DND-41 (cell line): ENCODE measurements around the gene VWF.
A peak's percentile ranks its signal among the peaks of the same experiment; 100 is the strongest.

Source experiments
- ATAC-seq: fragments of 200-7000 bp; cut with Tn5 transposase; 3 replicates; pipeline ENCODE4 v1.9.1; 2021; ENCODE audit warnings: low read depth; ENCODE audit not compliant: insufficient read depth
- DNase-seq: peaks from one replicate; pipeline ENCODE4 v3.0.0-alpha.2; 2020
- H2AFZ ChIP-seq: 2 replicates; pipeline ENCODE4 v1.6.0; 2012; ENCODE audit warnings: low read depth, low read length
- H3K27ac ChIP-seq: 2 replicates; pipeline ENCODE4 v1.5.1; 2012; ENCODE audit warnings: low read length, inconsistent platforms
- H3K27me3 ChIP-seq: fragments of 200-600 bp; sonication (generic); 2 replicates; pipeline ENCODE4 v1.6.0; 2012; ENCODE audit warnings: low read length, mild to moderate bottlenecking, inconsistent platforms; ENCODE audit not compliant: insufficient read depth, poor library complexity
- H3K36me3 ChIP-seq: 2 replicates; pipeline ENCODE4 v1.5.1; 2012; ENCODE audit warnings: low read length, inconsistent platforms; ENCODE audit not compliant: insufficient read depth
- H3K4me1 ChIP-seq: 2 replicates; pipeline ENCODE4 v1.5.1; 2012; ENCODE audit warnings: mild to moderate bottlenecking, low read length; ENCODE audit not compliant: insufficient read depth
- H3K4me2 ChIP-seq: 2 replicates; pipeline ENCODE4 v1.6.0; 2012; ENCODE audit warnings: mild to moderate bottlenecking, moderate library complexity, low read length, inconsistent platforms; ENCODE audit not compliant: insufficient read depth
- H3K4me3 ChIP-seq, 2 experiments: fragments of 200-600 bp in 1 of 2; shearing (Covaris generic) in 1 of 2; 2 replicates each; pipeline ENCODE4 v1.5.1; 2012 to 2016; ENCODE audit warnings: inconsistent platforms in 2 of 2, low read length in 2 of 2, mild to moderate bottlenecking in 2 of 2, low read depth in 1 of 2, moderate library complexity in 1 of 2
- H3K79me2 ChIP-seq: 2 replicates; pipeline ENCODE4 v1.6.0; 2012; ENCODE audit warnings: low read length, inconsistent platforms; ENCODE audit not compliant: insufficient read depth
- H3K9ac ChIP-seq: 2 replicates; pipeline ENCODE4 v1.6.0; 2012; ENCODE audit warnings: low read depth, mild to moderate bottlenecking, inconsistent platforms, low read length, moderate library complexity
- H3K9me3 ChIP-seq: 2 replicates; pipeline ENCODE4 v1.5.1; 2012; ENCODE audit warnings: low read length, moderate library complexity, mild to moderate bottlenecking, inconsistent platforms; ENCODE audit not compliant: insufficient read depth, severe bottlenecking
- H4K20me1 ChIP-seq: 2 replicates; pipeline ENCODE4 v1.6.0; 2012; ENCODE audit warnings: low read length; ENCODE audit not compliant: insufficient read depth
- EZH2 ChIP-seq: IDR thresholded peaks from 3 replicates; pipeline ENCODE4 v1.6.1; 2012; ENCODE audit warnings: borderline replicate concordance, low read depth, mild to moderate bottlenecking, moderate library complexity, low read length, inconsistent platforms; ENCODE audit not compliant: severe bottlenecking
- TF ChIP-seq, protein P1 (sequence below): IDR thresholded peaks from 2 replicates; pipeline ENCODE4 v1.5.1; 2012; ENCODE audit warnings: borderline replicate concordance, low read length, moderate library complexity, mild to moderate bottlenecking; ENCODE audit not compliant: poor library complexity, severe bottlenecking; ENCODE audit errors: extremely low read depth

Gene VWF

DNA sequence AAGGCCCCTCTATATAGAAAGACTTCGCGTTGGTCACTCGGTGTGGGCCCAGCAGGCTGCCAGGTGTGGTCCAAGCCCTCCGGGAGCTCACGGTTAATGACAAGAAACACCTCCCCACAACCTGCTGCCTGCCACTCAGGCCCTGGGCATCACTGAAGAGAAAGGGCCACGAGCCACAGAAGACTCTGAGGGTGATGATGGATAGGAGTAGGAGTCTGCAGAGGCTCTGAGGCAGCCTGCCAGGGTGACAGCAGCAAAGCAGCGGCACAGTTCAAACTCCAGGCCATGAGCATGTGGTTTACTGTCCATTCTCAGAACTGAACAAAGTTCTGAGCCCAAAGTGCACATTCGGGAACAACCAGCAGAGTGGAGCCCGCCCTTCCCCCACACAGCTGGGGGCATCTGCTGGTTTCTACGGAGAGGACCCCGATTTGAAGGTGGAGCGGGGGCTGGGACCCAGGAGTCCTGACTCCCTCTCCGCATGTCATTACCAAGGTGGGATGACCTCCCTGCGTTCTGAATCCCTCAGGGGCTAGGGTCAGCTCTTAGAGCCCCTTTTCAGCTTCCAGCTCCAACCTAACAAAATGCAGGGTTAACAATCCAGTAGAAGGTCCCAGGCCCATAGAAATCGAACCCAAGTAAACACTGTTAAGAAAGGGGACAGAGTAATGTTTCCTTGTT, 65.8 kb downstream of the VWF start:
- no peak overlapping the region for H3K27ac ChIP-seq
- no peaks in the 10 kb centered on the region for H3K27me3 ChIP-seq
- H3K9ac ChIP-seq, result no peak overlapping the region
- ATAC-seq (no peak), DNase-seq (no peak)
- H3K36me3 ChIP-seq, result no peaks in the 10 kb centered on the region
- H3K4me3 ChIP-seq, result no peak overlapping the region
- no peak overlapping the region for H2AFZ ChIP-seq
- 0 out of 2 replicates have a peak, but pooled peaks cover 6% of the 10 kb centered on the region for H4K20me1 ChIP-seq
- no peaks in the 10 kb centered on the region for H3K4me1 ChIP-seq
- no peak overlapping the region for H3K4me2 ChIP-seq
- H3K79me2 ChIP-seq, result no peaks in the 10 kb centered on the region
- TF ChIP-seq EZH2, result no peak
- TF ChIP-seq, protein P1, sequence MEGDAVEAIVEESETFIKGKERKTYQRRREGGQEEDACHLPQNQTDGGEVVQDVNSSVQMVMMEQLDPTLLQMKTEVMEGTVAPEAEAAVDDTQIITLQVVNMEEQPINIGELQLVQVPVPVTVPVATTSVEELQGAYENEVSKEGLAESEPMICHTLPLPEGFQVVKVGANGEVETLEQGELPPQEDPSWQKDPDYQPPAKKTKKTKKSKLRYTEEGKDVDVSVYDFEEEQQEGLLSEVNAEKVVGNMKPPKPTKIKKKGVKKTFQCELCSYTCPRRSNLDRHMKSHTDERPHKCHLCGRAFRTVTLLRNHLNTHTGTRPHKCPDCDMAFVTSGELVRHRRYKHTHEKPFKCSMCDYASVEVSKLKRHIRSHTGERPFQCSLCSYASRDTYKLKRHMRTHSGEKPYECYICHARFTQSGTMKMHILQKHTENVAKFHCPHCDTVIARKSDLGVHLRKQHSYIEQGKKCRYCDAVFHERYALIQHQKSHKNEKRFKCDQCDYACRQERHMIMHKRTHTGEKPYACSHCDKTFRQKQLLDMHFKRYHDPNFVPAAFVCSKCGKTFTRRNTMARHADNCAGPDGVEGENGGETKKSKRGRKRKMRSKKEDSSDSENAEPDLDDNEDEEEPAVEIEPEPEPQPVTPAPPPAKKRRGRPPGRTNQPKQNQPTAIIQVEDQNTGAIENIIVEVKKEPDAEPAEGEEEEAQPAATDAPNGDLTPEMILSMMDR, result no peak
- H3K9me3 ChIP-seq, result no peaks in the 10 kb centered on the region

DNA sequence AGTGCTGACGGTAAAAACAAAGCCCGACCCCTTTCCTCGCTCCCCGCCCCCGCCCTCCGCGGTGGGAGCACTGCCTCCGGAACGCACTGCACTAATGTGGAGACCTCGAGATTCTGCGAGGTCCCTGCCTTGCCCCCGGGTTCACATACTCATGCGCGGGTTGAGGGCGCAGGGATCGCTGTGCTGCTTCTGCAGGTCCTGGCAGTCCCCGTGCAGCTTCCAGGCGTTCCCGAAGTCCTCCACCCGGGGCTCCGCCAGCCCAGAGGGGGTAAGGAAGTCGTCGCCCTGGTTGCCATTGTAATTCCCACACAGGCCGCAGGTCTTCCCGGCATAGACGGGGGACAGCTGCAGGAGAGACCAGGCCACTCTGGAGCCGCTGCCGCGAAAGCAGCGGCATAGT, 66.8 kb downstream of the VWF start:
- Histone ChIP-seq H3K4me2 (no peak overlapping the region), H3K27ac (no peak overlapping the region)
- no peak for TF ChIP-seq EZH2
- TF ChIP-seq, protein P1, result no peak

DNA sequence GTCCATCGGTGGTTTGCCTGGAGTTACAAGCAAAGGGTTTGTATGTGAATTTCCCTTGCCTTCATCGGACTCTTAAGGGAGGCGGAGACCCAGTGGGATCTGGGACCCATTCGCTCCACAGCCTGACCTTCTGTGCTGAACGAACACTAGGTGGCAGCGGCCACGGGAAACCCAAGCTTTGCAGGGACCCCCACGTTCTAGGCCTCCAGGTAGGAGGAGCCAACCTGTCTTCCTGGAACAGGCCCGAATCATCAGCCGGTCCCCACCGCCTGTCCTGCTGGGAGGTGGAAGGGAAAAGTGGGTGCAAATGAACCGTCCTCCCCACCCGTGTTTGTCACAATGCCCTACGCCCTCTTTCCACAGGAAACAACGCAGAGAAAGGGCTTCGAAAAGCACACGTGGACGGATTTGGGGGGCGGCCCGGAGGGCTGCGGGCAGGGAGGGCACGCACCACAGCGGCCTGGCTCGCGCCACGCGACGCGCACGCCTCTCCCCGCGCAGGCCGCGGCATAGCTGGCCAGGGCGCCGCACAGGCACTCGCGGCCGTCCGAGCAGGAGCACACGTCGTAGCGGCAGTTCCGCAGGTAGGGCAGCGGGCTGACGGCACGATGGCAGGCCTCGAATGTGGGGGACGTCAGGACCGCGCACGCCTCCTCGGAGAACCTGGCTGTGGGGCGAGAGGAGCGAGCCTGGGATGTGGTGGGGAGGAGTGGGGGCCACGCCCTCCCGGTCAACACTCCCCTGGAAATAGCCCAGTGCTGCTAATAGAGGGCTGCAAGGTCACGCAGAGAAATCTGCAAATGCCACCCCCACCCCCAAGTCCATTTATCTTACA, 67.8 kb downstream of the VWF start:
- Histone ChIP-seq H3K36me3 (no peaks in the 10 kb centered on the region), H3K4me3 (no peak overlapping the region), H3K9ac (no peak overlapping the region), H3K9me3 (no peaks in the 10 kb centered on the region), H3K27ac (no peak overlapping the region), H3K4me2 (no peak overlapping the region), H3K4me1 (no peaks in the 10 kb centered on the region), H4K20me1 (no peaks in the 10 kb centered on the region), H3K27me3 (no peaks in the 10 kb centered on the region), H3K79me2 (no peaks in the 10 kb centered on the region), H2AFZ (no peak overlapping the region)
- no peak for TF ChIP-seq EZH2
- TF ChIP-seq, protein P1, result peak; percentile 51
- ATAC-seq (peak; percentile 57; the same call in 2 of the 3 replicates), DNase-seq (peak; percentile 32)

More for the DNA sequence above, 66.8 kb downstream of the VWF start:
- no peak overlapping the region for H2AFZ ChIP-seq
- H3K79me2 ChIP-seq, result no peaks in the 10 kb centered on the region
- H3K9me3 ChIP-seq, result no peaks in the 10 kb centered on the region
- no peaks in the 10 kb centered on the region for H3K4me1 ChIP-seq
- H4K20me1 ChIP-seq, result no peaks in the 10 kb centered on the region
- no peak overlapping the region for H3K9ac ChIP-seq
- H3K4me3 ChIP-seq, result no peak overlapping the region
- H3K36me3 ChIP-seq, result no peaks in the 10 kb centered on the region
- DNase-seq, result no peak
- no peak for ATAC-seq
- H3K27me3 ChIP-seq, result no peaks in the 10 kb centered on the region
